NT2/D1 (cell line): ENCODE data around the gene KRT40.
A peak's percentile ranks its signal among the peaks of the same experiment; 100 is the strongest.

Source experiments
- DNase-seq: peaks from one replicate; pipeline ENCODE4 v3.0.0-alpha.2; 2011; ENCODE audit warnings: low read depth, low spot score
- H3K27me3 ChIP-seq: 2 replicates; pipeline ENCODE4 v1.6.0; 2011; ENCODE audit warnings: mild to moderate bottlenecking; ENCODE audit not compliant: insufficient read length, insufficient read depth
- H3K36me3 ChIP-seq: 2 replicates; pipeline ENCODE4 v1.6.1; 2011; ENCODE audit warnings: mild to moderate bottlenecking, low read length, mixed read lengths; ENCODE audit not compliant: insufficient read depth, insufficient read length
- H3K4me1 ChIP-seq: 2 replicates; pipeline ENCODE4 v1.5.1; 2011; ENCODE audit not compliant: insufficient read depth, insufficient read length
- H3K4me3 ChIP-seq: 2 replicates; pipeline ENCODE4 v1.5.1; 2011; ENCODE audit warnings: low read depth; ENCODE audit not compliant: insufficient read length
- H3K9ac ChIP-seq: 2 replicates; pipeline ENCODE4 v1.6.0; 2011; ENCODE audit warnings: low read depth; ENCODE audit not compliant: insufficient read length
- H3K9me3 ChIP-seq: 2 replicates; pipeline ENCODE4 v1.5.1; 2011; ENCODE audit warnings: mild to moderate bottlenecking, low read length; ENCODE audit not compliant: insufficient read depth
- SUZ12 ChIP-seq: IDR thresholded peaks from 2 replicates; pipeline ENCODE4 v1.6.1; 2011; ENCODE audit not compliant: insufficient read length, insufficient read depth; ENCODE audit errors: extremely low read depth
- YY1 ChIP-seq: IDR thresholded peaks from 2 replicates; pipeline ENCODE4 v1.6.1; 2011; ENCODE audit not compliant: insufficient read length, insufficient read depth
- ZNF274 ChIP-seq: IDR thresholded peaks from 2 replicates; pipeline ENCODE4 v1.6.1; 2011; ENCODE audit warnings: mild to moderate bottlenecking, low read depth, low read length

Gene KRT40

DNA sequence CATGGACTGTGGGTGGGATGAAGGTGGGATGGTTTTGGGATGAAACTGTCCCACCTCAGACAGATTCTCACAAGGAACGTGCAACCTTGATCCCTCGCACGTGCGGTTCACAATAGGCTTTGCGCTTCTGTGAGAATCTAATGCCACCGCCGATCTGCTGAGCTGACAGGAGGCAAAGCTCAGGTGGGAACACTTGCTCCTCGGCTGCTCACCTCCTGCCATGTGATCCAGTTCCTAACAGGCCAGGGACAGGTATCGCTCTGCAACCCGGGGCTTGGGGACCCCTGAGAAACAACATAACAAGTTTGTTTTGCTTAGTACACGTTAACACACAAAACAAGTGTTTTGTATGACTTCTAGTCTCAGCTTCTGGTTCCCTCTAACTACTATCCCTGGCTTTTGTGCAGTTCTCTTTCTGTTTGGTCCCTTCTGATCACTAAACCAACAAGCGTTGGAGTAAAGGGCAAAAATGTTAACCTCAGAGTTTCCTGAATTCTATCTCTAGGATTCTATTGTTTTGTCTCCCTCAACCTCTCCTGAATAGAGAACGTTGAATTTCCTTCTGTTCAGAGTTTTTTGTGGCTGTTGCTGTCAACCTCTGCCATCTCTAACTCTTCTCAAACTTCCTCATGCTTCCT, 32.6 kb upstream of the KRT40 start:
- no peak for DNase-seq
- Histone ChIP-seq H3K4me3 (no peak overlapping the region), H3K36me3 (no peaks in the 10 kb centered on the region), H3K27me3 (no peaks in the 10 kb centered on the region), H3K9ac (no peak overlapping the region), H3K9me3 (no peaks in the 10 kb centered on the region), H3K4me1 (no peaks in the 10 kb centered on the region)
- TF ChIP-seq YY1 = no peak
- no peak for TF ChIP-seq ZNF274
- no peak for TF ChIP-seq SUZ12

DNA sequence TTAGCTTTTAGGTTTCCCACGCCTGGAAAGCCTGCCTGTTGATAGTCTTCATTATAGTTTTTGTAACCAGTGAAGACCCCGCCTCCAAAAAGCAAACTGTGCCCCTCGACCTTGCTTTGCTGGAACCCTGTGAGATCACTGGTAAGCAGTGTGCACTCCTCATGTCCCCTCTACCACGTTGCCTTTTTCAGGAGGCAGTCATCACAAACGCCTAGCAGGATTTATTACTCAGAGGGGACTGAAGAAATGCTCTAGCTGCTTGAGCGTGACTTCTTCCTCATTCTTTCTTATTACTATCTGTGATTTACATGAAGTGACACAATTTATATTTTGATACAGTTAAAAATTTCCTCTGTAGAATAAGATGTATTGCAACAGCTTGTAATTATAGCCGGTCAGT, 31.3 kb upstream of the KRT40 start:
- TF ChIP-seq SUZ12 (no peak), ZNF274 (no peak), YY1 (no peak)
- H3K4me1 ChIP-seq = no peaks in the 10 kb centered on the region
- DNase-seq = no peak

DNA sequence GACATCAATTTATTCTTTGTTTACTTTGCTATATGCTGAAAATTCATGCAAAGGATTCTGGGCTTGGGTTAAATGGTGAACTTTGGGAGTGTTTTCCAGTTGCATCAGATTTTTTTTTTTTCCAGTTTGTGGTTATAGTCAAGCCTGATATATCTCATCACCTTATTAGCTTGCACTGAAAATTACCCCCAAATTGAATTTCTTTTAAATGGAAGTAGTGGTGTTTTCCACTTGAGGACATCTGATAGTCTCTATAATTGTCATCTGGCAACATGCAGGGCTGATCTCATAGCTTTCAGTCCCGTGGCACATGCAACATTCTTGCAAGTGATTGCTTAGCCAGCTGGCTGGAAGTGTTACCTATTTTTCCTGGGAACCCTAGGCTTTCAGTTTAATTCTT, 29.5 kb upstream of the KRT40 start:
- H3K9me3 ChIP-seq = no peaks in the 10 kb centered on the region
- DNase-seq = no peak
- no peak overlapping the region for H3K9ac ChIP-seq
- TF ChIP-seq ZNF274 (no peak), SUZ12 (no peak), YY1 (no peak)
- H3K36me3 ChIP-seq = no peaks in the 10 kb centered on the region
- peaks cover 3% of the 10 kb centered on the region for H3K4me1 ChIP-seq
- no peaks in the 10 kb centered on the region for H3K27me3 ChIP-seq
- H3K4me3 ChIP-seq = no peak overlapping the region

More for the DNA sequence above, 31.3 kb upstream of the KRT40 start:
- Histone ChIP-seq H3K36me3 (no peaks in the 10 kb centered on the region), H3K4me3 (no peak overlapping the region), H3K9me3 (no peaks in the 10 kb centered on the region), H3K27me3 (no peaks in the 10 kb centered on the region), H3K9ac (no peak overlapping the region)

DNA sequence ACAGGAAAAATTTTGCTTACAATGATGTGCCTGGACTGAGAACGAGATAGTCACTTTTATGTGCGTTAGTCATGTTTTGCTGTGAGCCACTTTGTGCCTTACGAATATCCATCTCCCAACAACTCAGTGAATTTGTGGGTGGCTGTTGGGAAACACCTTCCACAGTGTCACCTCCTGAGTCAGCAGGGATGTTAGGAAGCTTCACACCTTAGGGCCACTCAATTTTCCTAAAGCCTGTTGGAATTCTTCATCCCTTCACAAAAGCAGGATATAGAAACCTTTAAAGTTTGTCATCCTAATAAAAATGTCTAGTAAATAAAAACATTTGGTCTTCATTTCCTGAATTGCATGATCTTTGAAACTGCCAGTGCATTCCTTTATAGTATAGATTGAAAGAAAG, 29.1 kb upstream of the KRT40 start:
- Histone ChIP-seq H3K27me3 (no peaks in the 10 kb centered on the region), H3K9me3 (no peaks in the 10 kb centered on the region), H3K36me3 (no peaks in the 10 kb centered on the region), H3K9ac (no peak overlapping the region), H3K4me1 (peaks cover 4% of the 10 kb centered on the region), H3K4me3 (no peak overlapping the region)
- TF ChIP-seq YY1 (no peak), ZNF274 (no peak), SUZ12 (no peak)
- DNase-seq = no peak

DNA sequence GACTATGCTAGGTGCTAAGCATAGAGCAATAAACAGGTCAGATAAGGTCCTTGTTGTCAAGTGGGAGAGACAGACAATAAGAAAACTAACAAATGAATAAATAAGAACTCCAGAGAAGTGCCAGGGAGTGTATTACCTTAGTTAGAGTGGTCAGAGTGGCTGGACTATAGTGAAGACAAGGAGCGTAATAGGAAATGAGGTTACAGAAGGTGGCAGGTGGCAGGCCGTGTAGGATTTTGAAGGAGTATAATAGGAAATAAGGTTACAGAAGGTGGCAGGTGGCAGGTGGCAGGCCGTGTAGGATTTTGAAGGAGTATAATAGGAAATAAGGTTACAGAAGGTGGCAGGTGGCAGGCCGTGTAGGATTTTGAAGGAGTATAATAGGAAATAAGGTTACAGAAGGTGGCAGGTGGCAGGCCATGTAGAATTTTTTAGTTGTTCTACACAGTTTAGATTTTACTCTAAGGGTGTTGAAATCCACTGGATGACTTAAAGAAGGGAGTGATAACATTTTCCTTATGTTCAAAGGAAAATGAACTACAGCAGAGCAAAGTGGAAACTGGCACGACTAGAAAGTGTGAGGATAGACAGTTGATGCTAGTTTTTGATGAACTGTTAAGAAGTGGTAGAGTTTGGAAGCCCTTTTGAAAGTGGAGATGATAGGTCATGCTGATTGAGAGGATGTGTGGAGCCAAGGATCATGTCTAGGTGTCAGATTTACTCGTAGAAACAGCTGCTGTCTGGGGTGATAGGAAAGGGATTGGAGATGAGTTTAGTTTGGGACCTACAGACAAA, 28.4 kb upstream of the KRT40 start:
- H3K9ac ChIP-seq = no peak overlapping the region
- DNase-seq = no peak
- peaks cover 4% of the 10 kb centered on the region for H3K4me1 ChIP-seq
- H3K36me3 ChIP-seq = no peaks in the 10 kb centered on the region
- H3K9me3 ChIP-seq = no peaks in the 10 kb centered on the region
- TF ChIP-seq SUZ12 (no peak), YY1 (no peak), ZNF274 (no peak)
- no peak overlapping the region for H3K4me3 ChIP-seq
- no peaks in the 10 kb centered on the region for H3K27me3 ChIP-seq

DNA sequence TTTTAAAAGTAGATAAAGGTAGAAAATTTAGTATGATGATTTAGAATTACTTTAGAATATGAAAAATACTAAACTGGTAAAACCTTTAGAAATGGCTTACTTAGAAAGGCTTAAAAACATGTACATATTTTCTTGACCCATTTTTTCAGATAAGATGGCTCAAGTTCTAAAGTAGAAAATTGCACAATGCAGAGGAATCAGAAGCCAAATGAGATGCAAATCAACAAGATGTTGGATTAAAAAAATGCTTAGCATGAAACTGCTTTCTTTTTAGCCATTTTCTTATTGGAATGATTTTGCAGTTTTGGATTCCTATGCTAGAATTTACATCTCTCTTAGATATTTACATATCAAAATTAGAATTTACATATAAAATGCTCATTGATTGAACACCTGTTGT, 26.3 kb upstream of the KRT40 start:
- Histone ChIP-seq H3K9me3 (no peaks in the 10 kb centered on the region), H3K27me3 (no peaks in the 10 kb centered on the region), H3K4me1 (peaks cover 4% of the 10 kb centered on the region), H3K4me3 (no peak overlapping the region), H3K9ac (no peak overlapping the region), H3K36me3 (no peaks in the 10 kb centered on the region)
- DNase-seq = no peak
- TF ChIP-seq YY1 (no peak), ZNF274 (no peak)

DNA sequence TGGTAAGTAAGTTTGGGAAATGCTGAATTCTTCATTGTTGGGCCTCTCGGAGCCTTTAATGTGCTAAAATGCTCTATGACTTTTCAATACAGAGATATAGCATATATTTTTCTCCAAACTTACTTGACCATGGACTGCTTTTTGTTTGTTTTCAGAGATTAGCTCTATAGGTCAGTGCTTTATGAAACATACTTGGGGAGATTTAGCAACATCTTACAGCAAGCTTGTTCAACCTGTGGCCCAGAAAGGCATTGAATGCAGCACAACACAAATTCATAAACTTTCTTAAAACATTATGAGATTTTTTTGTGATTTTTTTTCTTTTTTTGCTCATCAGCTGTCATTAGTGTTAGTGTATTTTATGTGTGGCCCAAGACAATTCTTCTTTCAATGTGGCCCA, 25.8 kb upstream of the KRT40 start:
- H3K4me3 ChIP-seq = no peak overlapping the region
- H3K27me3 ChIP-seq = no peaks in the 10 kb centered on the region
- H3K9me3 ChIP-seq = no peaks in the 10 kb centered on the region
- H3K4me1 ChIP-seq = peaks cover 4% of the 10 kb centered on the region
- no peaks in the 10 kb centered on the region for H3K36me3 ChIP-seq
- TF ChIP-seq ZNF274 = no peak
- TF ChIP-seq YY1 = no peak
- DNase-seq = no peak
- H3K9ac ChIP-seq = no peak overlapping the region

DNA sequence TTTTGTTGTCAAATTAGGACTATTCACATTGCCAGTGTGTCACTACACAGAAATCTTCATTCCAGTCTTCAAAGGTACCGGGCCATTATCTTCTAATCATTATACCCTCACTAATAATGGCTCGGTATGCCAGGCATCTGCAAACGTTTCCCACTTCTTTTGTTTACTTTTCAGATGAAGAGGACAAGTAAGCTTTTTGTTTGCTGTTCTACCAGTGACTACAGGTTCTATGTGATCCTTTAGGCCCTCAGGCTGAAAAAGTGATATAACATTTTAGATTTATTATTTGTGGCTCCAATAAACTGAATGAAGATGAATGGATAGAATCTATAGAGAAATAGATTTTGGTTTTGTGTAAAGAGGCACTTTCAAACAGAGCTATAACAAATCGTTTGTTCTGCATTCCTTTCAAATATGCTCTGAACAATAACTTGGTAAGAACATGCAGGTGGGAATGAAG, 25.2 kb upstream of the KRT40 start:
- H3K9me3 ChIP-seq = no peaks in the 10 kb centered on the region
- no peaks in the 10 kb centered on the region for H3K36me3 ChIP-seq
- H3K4me1 ChIP-seq = peaks cover 4% of the 10 kb centered on the region
- peak; percentile 18 for DNase-seq
- H3K4me3 ChIP-seq = no peak overlapping the region
- no peak overlapping the region for H3K9ac ChIP-seq
- TF ChIP-seq YY1 = no peak
- no peaks in the 10 kb centered on the region for H3K27me3 ChIP-seq
